HuH-7 (cell line): ENCODE data around the gene UQCC3.
"Not testable (repeated sequence)": the region's sequence is repeated elsewhere in the genome, so short reads cannot be mapped to it uniquely, and the experiment has no call there.

Experiments
- DNase-seq: peaks from one replicate; pipeline ENCODE4 v3.0.0; 2011; ENCODE audit warnings: low spot score

Gene UQCC3

GRCh38 chr11:62671608-62672389 lies at the start of gene UQCC3, which contains the start of gene LBHD1:
Gene UQCC3, plus strand, starts transcription at chr11:62671673. Its CDS starts 73 bp downstream, at chr11:62671746.
Gene LBHD1, minus strand, starts transcription at chr11:62672267. Its CDS starts 2,236 bp downstream, at chr11:62670031.
- peak; percentile 80 for DNase-seq

- DNase-seq, result no peak
Measured at GRCh38 chr11:62622476-62623089, 48.9 kb upstream of the UQCC3 start.

GRCh38 chr11:62627713-62628112 lies 43.8 kb upstream of the UQCC3 start:
- no peak for DNase-seq

- DNase-seq, result no peak
Measured at GRCh38 chr11:62632492-62632891, 39.0 kb upstream of the UQCC3 start.

GRCh38 chr11:62644220-62644619 lies 27.3 kb upstream of the UQCC3 start:
- DNase-seq, result no peak

GRCh38 chr11:62645671-62645945 lies 25.9 kb upstream of the UQCC3 start:
- no peak for DNase-seq

- DNase-seq, result peak; percentile 99
Measured at GRCh38 chr11:62645946-62646824, 25.3 kb upstream of the UQCC3 start, which contains the start of gene GANAB. Gene GANAB, minus strand, starts transcription at chr11:62646613. Its CDS starts 14 bp downstream, at chr11:62646599.

- DNase-seq, result no peak
Measured at GRCh38 chr11:62646825-62647608, 24.5 kb upstream of the UQCC3 start.

- DNase-seq, result no peak
Measured at GRCh38 chr11:62647609-62648005, 23.9 kb upstream of the UQCC3 start.

GRCh38 chr11:62648185-62648966 lies 23.1 kb upstream of the UQCC3 start:
- no peak for DNase-seq

GRCh38 chr11:62648967-62649364 lies 22.5 kb upstream of the UQCC3 start:
- DNase-seq, result no peak

- no peak for DNase-seq
Measured at GRCh38 chr11:62649486-62649885, 22.0 kb upstream of the UQCC3 start.

GRCh38 chr11:62650283-62650682 lies 21.2 kb upstream of the UQCC3 start:
- not testable (repeated sequence) for DNase-seq

- no peak for DNase-seq
Measured at GRCh38 chr11:62652161-62653006, 19.1 kb upstream of the UQCC3 start.

- DNase-seq, result no peak
Measured at GRCh38 chr11:62654297-62654696, 17.2 kb upstream of the UQCC3 start.

GRCh38 chr11:62656796-62657429 lies 14.6 kb upstream of the UQCC3 start:
- DNase-seq, result no peak

GRCh38 chr11:62664405-62665074 lies 6.9 kb upstream of the UQCC3 start:
- DNase-seq, result peak; percentile 58

- peak; percentile 92 for DNase-seq
Measured at GRCh38 chr11:62665075-62665598, 6.3 kb upstream of the UQCC3 start, which contains the start of the genes C11orf98 and CSKMT. Gene C11orf98, minus strand, starts transcription at chr11:62665210. Its CDS starts 41 bp downstream, at chr11:62665169. Gene CSKMT, plus strand, starts transcription at chr11:62665312. Its CDS starts 568 bp downstream, at chr11:62665880.
